CD4-positive, alpha-beta T cell treated with Interleukin-6 for 4 hours (primary cell): Measurements from ENCODE around the gene IFIT3.
A peak's percentile ranks its signal among the peaks of the same experiment; 100 is the strongest.

ENCODE experiments used
- DNase-seq: peaks from one replicate; pipeline ENCODE4 v3.0.0-alpha.2; 2020; ENCODE audit warnings: mixed read lengths

Gene IFIT3

DNA sequence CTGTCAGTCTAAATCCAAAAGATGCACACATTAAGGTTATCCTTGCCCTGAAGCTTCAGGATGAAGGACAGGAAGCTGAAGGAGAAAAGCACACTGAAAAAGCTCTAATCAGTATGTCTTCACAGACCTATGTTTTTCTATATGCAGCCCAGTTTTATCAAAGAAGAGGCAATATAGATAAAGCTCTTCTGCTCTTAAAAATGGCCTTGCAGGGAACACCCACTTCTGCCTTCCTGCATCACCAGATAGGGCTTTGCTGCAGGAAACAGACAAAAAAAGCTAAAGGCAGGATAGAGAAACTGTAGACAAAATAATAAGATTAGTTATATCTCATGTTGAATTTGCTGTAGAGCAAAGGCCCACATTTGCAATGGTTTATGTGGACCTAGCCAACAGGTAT is 35.1 kb downstream of the IFIT3 start:
- no peak for DNase-seq

DNA sequence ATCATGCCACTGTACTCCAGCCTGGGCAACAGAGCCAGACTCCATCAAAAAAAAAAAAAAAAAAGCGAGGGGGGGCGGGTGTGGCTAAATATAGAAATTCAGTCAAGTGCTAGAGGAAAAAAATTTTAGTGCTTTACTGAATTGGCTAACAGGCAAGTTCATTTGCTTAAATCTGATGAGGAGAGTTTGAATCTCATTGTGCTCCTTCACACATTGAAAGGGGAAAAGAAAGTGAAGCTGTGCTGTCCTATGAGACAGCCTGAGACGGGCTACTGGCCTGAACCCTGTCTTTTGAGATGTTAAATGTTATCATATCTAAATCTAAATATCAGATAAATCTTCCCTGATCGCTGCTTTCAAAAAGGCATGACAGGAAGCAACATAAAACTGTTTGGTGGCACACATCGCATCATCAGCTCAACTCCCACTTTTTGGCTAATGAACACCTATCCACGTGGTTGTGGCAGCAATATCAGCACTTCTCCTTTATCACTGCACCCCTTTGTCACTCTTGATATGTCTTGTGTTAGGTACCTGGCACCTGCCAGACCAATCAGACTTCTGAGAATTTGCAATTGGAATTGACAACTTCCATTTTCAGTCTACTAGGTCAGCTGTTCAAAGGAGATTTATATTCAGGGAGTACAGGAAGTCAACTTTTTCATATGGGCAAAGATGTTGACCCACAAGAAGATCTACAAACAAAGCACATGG is 36.1 kb downstream of the IFIT3 start:
- no peak for DNase-seq

DNA sequence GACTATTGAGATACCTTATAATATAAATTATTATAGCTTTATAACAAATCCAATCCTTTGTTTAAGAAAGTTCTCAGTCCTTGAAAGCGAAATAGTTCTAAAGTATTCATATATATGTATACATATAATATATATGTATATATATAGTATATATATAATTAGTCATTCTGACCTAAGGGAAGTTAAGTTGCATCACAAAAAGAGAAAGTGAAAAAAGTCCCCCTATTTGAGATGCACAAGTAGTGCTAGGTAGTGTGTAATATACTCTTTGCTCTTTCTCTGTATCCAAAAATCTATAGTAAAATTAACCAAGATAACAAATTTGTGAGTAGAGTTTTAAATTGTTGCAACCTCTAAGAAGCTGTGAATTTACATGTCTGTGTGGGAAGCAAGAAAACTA is 36.7 kb downstream of the IFIT3 start:
- DNase-seq = no peak

DNA sequence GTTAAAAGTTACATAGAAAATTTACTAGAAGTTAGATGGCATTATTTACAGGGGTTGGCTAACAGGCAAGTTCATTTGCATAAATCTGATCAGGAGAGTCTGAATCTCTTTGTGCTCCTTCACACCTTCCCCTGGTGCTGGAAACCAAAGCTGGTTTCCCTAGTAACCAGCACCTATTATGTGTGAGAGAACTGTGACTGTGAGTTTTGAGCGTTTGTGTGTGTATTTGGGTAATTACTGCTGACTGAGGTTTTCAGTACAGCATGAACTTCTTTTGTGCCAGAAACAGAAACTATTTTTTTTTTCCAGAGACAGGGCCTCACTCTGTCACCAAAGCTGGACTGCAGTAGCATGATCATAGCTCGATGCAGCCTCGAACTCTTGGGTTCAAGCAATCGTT is 39.7 kb downstream of the IFIT3 start:
- DNase-seq = no peak

DNA sequence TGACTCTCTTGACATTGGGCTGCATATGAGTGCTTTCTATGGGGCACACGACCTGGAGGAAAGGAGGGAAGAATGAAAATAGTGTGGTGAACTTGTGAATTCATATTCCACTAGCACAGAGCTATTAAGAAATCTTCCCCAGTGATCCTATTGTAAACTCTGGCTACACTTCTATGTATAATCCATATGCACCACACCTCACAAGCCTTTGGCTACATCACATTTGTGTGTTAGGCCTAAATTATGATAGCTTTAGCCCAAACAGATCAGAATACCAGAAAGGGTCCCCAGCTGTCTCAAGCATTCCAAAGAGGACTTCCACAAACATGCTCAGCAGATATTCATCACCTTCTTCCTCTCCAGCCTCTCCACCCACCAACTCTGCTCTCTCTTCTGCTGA is 40.3 kb downstream of the IFIT3 start:
- DNase-seq = no peak

DNA sequence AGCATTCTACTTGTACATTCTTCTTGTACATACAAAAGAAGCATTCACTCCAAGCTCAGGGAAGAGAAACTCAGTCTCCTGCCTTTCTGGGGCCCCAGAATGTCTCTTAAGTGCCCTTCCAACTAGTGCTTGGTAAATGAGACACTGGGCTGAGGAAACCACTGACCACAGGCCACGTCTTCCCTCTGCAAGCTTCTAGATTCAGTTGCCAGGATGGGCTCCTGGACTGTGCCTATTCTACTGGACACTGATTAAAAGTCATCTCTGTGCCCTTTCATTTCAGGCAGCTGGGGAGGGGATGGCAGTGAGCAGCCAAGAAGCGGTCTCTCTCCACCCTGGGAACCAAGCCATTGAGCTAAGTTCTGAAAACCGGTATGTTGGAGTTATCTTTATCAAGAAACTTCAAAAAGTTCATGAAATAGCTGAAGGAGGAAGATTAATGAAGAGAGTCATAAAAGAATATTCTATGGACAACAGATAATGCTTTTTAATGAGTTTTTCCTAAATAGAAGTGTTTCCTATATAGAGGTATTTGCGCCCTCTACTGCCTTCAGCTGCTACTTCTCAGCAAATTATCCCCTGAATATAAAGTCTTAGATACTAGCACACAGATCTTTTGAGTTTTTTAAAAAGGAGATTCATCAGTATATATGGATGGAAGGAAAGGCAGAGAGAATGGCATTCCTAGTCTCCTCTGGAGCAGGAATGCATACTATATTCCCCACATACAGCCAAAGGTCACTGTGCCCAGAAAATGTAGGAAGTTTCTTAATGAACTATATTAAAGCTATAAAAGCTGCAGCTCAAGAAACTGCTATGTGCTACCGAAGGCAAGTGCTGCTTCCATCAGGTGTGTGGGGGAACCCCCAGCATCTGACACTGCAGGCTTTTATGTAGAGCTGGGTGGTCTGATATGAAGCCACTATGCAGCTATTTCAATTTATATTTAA is 41.6 kb downstream of the IFIT3 start:
- DNase-seq = peak; percentile 48

DNA sequence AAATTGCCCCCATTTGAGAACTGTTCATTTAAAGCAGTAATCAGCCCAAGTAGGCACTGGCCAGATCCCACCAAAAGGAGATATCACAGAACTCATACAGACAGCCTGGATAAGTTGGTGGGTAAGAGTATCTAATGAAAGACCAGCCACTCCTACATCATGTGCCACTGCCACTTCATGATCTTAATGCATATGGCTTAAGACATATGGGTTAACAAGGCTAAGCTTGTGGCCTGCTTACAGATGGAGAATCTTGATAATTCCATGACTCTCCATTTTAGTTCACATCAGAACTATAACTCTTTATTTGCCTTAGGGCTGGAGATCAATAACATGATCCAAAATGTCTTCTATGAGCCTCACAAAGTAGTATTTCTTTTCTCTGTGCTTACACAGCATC is 43.3 kb downstream of the IFIT3 start:
- DNase-seq = no peak

DNA sequence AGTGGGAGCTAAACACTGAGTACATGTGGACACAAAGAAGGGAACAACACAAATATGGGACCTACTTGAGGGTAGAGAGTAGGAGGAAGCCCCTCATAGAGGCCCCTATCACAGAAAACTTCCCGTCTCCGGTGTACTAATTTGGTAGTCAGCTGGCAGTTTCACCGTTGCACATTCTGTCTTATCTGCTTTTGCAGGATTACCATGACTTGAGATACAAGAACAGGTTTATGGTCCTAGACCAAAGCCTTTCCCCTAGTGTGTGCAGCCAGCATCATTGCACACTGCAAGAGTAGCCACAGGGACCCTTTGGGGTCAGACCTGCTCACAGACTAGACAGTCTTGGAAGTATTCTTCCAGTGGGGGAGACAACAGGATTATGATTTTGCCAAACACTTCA is 44.2 kb downstream of the IFIT3 start:
- DNase-seq = no peak

DNA sequence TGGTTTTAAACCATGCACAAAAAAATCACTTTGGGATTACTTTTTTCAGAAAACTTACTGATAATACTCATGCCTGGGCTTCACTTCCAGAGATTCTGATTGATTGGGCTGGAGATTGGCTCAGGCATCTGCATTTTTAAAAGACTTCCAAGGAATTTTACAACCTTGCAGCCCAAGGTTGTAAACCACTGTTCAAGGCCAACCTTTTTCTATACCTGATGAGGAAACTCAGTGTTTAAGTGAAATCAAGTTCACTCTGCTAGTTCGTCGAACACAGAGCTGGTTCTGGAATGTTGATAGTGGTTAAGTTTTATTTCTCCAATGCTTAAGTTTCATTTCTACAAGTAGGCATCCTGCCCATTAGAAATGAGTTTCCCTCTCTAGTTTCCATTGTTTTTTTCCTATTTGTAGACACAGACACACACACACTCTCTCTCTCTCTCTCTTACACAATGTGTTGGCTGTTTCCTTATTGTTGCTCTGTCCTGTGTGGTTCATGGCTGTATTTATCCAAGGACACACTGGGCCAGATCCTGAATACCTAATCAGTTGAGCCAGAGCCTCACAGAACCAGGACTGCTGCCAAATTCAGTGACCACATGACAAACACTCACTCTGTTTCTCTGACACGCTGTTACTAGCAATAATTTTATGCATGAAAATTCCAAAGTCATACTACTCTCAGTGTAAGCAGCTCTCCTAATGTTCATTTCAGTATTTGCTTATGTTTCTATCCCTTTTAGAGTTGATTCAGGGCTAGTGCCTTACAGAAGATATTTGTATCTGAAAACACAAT is 46.3 kb downstream of the IFIT3 start:
- DNase-seq = no peak

DNA sequence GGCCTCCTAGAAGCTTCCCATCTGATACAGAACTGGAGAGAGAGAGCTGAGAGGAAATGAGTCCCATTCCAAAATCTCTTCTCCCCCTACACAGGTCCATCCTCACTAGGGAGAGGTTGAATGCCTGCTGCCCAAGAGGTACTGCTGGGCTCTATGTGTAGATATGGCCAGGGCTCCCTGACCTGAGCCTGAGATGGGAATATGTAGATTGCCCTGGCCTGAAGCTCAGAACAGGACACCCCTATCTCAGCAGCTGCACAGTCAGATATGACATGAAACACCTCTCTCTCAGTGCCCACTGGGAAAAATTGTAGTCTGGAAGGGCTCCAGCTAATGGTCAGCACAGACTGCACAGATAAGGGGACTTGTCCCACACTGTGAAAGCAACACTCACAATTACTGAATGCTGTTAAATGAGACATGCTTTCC is 46.9 kb downstream of the IFIT3 start:
- no peak for DNase-seq

DNA sequence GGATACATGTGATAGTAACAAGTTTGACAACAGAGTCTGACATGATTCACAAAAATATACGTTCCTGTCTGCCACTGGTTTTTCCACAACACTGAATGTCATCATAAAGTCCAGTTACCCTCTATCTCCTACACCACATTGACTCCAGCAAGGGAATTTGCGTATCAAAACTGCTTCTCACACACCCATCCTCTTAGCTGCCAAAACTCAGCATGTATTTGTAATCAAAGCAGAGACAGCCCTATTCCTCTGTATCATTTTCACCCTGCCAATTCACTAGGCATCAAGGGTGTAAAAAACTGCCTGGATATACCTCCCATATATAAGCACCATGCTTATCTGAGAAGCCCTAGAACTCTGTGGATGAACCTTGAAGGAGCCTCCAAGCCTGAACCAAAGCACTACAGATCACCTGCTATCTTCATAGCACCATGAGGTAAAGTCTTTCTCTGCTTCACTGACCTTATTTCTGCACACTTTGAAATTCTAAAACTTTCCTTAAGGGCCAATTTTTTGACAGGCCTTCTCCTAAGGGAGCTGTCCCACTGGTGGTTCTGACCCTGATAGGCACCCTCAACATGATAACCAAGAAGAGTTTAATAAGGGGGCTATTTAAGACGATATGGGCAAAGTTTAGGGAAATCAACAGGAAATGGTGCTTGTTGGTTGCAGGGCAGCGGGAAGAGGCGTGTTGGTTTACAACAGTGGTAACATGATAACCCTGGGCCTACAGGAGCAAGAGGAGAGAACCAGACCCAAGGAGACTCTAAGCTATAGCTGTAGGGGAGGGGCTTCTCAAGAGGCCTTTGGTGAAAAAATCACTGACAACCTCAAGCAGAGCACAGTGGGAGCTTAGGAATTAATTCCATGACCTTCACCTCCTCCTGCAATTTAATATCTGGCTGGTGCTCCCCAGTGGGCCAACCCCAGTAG is 50.2 kb downstream of the IFIT3 start, which contains the start of gene IFIT1B:
TSS of gene IFIT1B (plus strand) at position 352 of the 933 bp plus-strand sequence. CDS start at position 432, 80 bp downstream.
- DNase-seq = no peak

DNA sequence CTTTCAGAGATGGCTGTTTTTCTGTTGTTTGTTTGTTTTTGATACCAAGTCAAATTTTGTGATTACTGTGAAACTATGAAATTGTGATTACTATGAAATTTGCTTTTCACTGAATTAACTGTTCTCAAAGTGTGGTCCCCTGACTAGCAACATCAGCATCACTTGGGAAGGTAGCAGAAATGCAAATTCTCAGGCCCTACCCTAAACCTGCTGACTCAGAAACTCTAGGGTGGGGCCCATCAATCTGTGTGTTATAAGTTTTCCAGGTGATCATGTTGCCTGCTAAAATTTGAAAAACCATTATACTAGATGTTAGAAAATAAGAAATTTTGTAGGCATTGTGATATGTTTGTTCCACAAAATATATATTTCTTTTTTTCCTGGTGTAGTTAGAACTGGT is 51.3 kb downstream of the IFIT3 start:
- DNase-seq = no peak

DNA sequence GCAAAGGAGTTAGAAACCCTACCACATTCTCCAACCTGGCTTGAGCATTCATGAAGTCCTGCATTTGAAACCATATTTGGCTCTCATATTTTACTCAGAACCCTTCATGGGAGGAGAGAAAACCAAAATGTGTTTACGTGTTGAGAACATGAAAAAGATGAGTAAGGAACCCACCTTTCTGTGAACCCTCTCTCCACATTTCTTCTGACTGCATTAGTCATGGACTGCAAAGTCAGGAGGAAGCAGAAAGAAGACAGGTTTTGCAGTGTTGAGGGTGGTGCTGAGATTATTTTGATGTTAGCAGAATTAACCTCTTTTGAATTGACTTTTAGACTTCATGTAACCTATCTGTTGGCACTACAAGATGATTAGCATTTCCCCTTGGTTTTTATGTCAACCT is 55.0 kb downstream of the IFIT3 start:
- no peak for DNase-seq

DNA sequence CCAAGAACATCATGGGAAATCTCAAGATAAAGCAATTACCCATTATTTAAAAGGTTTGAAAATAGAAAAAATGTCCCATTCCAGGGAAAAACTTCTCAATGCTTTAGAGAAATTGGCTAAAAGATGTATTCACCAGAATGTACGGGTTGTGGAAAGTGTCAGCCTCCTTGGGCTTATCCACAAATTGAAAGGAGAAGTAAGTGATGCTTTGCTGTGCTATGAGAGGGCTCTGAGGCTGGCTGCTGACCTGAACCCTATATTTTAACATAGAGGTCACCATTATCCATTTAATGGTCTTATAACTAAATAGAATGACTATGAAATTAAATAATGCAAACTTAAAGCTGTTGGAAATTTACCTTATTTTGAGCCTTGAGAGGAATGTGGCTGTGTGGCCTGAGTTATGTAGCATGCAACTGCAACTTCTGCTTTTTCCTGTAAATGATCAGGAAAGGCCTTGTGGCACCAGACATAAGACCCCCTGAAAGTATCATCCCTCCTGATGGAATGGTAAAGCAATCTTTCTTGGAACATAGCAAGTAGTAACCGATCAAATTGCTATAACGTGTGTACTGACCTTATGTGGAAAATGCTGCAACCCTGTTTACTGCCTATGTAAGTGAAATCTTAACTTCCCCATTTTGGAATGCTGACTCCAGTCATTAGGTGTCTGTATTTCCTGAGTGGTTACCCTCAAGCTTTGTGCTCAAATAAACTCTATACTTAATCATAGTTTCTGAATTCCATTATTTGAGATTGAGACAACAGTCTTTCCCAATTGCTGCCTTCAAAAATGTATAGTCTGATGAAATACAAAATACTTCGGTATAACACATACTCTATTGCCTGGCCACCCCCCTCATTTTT is 56.9 kb downstream of the IFIT3 start:
- DNase-seq = no peak

DNA sequence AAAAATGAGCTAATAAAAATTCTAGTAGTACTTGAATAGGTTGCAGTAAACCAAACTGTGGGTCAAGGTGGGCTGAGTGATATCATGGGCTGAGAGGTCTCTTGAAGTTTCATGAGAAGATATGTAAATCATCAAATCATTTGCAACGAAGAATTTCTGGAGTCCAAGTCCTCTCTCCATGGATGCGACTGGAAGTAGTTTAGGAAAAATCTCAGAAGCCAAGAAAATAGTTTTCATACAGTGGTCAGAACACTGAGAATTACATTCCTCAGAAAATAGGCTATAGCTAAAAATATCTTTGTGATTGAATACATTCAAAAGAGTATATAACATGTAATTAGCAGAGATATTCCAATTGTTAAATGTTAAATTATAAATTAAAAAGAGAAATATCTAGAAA is 61.0 kb downstream of the IFIT3 start:
- no peak for DNase-seq

DNA sequence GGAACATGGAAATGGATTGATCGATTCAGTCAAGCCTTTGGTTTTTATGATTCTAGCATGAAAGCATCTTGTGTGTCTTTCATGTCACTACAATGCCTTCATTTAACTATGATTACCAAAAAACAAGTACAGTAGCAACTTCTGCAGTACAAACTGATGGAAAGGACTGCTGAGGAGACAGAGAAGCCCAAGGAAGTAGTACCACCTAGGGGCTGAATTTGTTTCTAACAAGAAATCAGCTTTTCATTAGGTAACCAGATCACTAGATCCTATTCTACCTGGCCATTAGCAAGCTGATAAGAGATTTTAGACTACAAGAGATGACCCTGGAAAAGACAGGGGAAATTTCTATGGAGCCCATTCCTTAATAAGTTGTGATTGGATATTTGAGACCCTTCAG is 61.5 kb downstream of the IFIT3 start:
- no peak for DNase-seq
